A549 (cell line): ENCODE measurements around the gene ARPP21. TPM values are rescaled to one million over a fixed set of nuclear protein-coding genes. Genes with fewer than 3 reads are reported as not detected.

ENCODE experiments used
- ATAC-seq, 2 experiments: fragments of 200-7000 bp in 1 of 2; fragments of >200 bp in 1 of 2; cut with Nextera tagmentation in 1 of 2; cut with Tn5 transposase in 1 of 2; 3 replicates each; pipeline versions ENCODE4 v1.8.0 to v1.9.1; 2018 to 2020; ENCODE audit warnings: mild to moderate bottlenecking in 1 of 2, moderate library complexity in 1 of 2
- CTCF ChIA-PET: fragments of 300-600 bp; sonication (Branson Sonifier 250); formaldehyde crosslinking; extraction: SDS; loops from one replicate; lab custom pipeline; 2021; ENCODE audit warnings: antibody characterized with exemption, inconsistent platforms; lab: Yijun Ruan, JAX
- POLR2A ChIA-PET: fragments of 350-600 bp; formaldehyde crosslinking; extraction: SDS; loops from one replicate; lab custom pipeline; 2021; ENCODE audit warnings: antibody characterized with exemption, inconsistent platforms; lab: Yijun Ruan, JAX
- DNase-seq, 2 experiments: peaks; one replicate each; pipeline versions ENCODE4 v3.0.0 to v3.0.0-alpha.2; 2011 to 2016; ENCODE audit warnings: low read depth in 1 of 2, low spot score in 1 of 2
- FAIRE-seq: peaks from 2 replicates; lab custom pipeline; 2011; peaks lifted over from hg19 to GRCh38; lab: Jason Lieb, UNC
- H3K27ac ChIP-seq, 2 experiments: fragments of >200 bp; sonication (Bioruptor Twin); formaldehyde crosslinking; 3 replicates each; pipeline ENCODE4 v1.5.1; 2016 to 2017
- H3K4me1 ChIP-seq: fragments of >200 bp; sonication (Bioruptor Twin); formaldehyde crosslinking; 3 replicates; pipeline ENCODE4 v1.6.1; 2016
- H3K4me2 ChIP-seq: fragments of >200 bp; sonication (Bioruptor Twin); formaldehyde crosslinking; 3 replicates; pipeline ENCODE4 v1.6.1; 2016
- H3K4me3 ChIP-seq: fragments of >200 bp; sonication (Bioruptor Twin); formaldehyde crosslinking; 3 replicates; pipeline ENCODE4 v1.5.1; 2016
- H3K9me3 ChIP-seq: fragments of >200 bp; sonication (Bioruptor Twin); formaldehyde crosslinking; 3 replicates; pipeline ENCODE4 v1.6.1; 2016
- CHD2 ChIP-seq: fragments of 150-350 bp; IDR thresholded peaks from 2 replicates; pipeline ENCODE4 v1.6.1; 2014; ENCODE audit warnings: low read length; ENCODE audit not compliant: partially characterized antibody
- EP300 ChIP-seq, 2 experiments: fragments of >200 bp; sonication (Bioruptor Twin); formaldehyde crosslinking; IDR thresholded peaks; 2 replicates in 1 of 2; 3 replicates in 1 of 2; pipeline ENCODE4 v1.6.1; 2016 to 2017
- ESRRA ChIP-seq: fragments of 150-350 bp; IDR thresholded peaks from 2 replicates; pipeline ENCODE4 v1.6.1; 2014; ENCODE audit warnings: mild to moderate bottlenecking, low read length, borderline replicate concordance
- FOXS1 ChIP-seq: fragments of 250-450 bp; sonication (Bioruptor Pico); IDR thresholded peaks from 2 replicates; pipeline ENCODE4 v1.5.0; 2020; ENCODE audit warnings: mild to moderate bottlenecking, moderate library complexity
- GATA3 ChIP-seq: IDR thresholded peaks from 2 replicates; pipeline ENCODE4 v1.6.1; 2012; ENCODE audit warnings: borderline replicate concordance
- HDAC2 ChIP-seq: fragments of 200-600 bp; sonication (generic); IDR thresholded peaks from 2 replicates; pipeline ENCODE4 v1.6.1; 2016
- HOXB5 ChIP-seq: fragments of 250-450 bp; sonication (Bioruptor Pico); IDR thresholded peaks from 2 replicates; pipeline ENCODE4 v1.5.0; 2020; ENCODE audit warnings: mild to moderate bottlenecking, moderate library complexity
- JUNB ChIP-seq: fragments of >200 bp; sonication (Bioruptor Twin); formaldehyde crosslinking; IDR thresholded peaks from 2 replicates; pipeline ENCODE4 v1.6.1; 2016
- NFE2L2 ChIP-seq: fragments of 150-350 bp; conservative IDR thresholded peaks from 2 replicates; pipeline ENCODE4 v1.6.1; 2014; ENCODE audit warnings: low read length
- RCOR1 ChIP-seq: fragments of 150-350 bp; IDR thresholded peaks from 2 replicates; pipeline ENCODE4 v1.6.1; 2014; ENCODE audit warnings: antibody characterized with exemption, low read length, low read depth
- RNF2 ChIP-seq: fragments of 200-600 bp; sonication (generic); IDR thresholded peaks from 2 replicates; pipeline ENCODE4 v1.6.1; 2016; ENCODE audit warnings: low read depth, mild to moderate bottlenecking, antibody characterized with exemption, moderate library complexity, borderline replicate concordance
- SMC3 ChIP-seq: fragments of >200 bp; sonication (Bioruptor Twin); formaldehyde crosslinking; IDR thresholded peaks from 3 replicates; pipeline ENCODE4 v1.6.1; 2018; ENCODE audit warnings: inconsistent platforms
- TP53 ChIP-seq: fragments of 250-450 bp; sonication (Bioruptor Pico); IDR thresholded peaks from 2 replicates; pipeline ENCODE4 v1.5.0; 2021; ENCODE audit warnings: mild to moderate bottlenecking, moderate library complexity
- ZFP36 ChIP-seq: fragments of 450-650 bp; IDR thresholded peaks from 2 replicates; pipeline ENCODE4 v1.6.1; 2014; ENCODE audit warnings: borderline replicate concordance; ENCODE audit not compliant: partially characterized antibody
- ZNF302 ChIP-seq: fragments of 250-450 bp; sonication (Bioruptor Pico); IDR thresholded peaks from 2 replicates; pipeline ENCODE4 v1.9.0; 2021; ENCODE audit warnings: inconsistent platforms, mild to moderate bottlenecking, moderate library complexity
- ZSCAN20 ChIP-seq: fragments of 250-450 bp; sonication (Bioruptor Pico); IDR thresholded peaks from 2 replicates; pipeline ENCODE4 v1.8.0; 2022; ENCODE audit warnings: mild to moderate bottlenecking, moderate library complexity
- WGBS: methylation state at CpG from one replicate; pipeline ENCODE4 v1.1.6; 2017; ENCODE audit errors: missing lambda C conversion rate; 5-methylcytosine and 5-hydroxymethylcytosine counted together
- polyA plus RNA-seq, 4 experiments: library from polyadenylated mRNA; depleted of rRNA in 3 of 4; stranded (reverse); fragments of >200 nt; fragmentation: RNase III in 1 of 4; extraction: RNeasy Plus Mini Kit Qiagen cat#74134 plus additional on column Dnase treatment in 1 of 4; gene quantifications; 2 replicates in 3 of 4; 3 replicates in 1 of 4; pipeline ENCODE4 v1.2.3, GENCODE V29; 2011 to 2017
- TF ChIP-seq, protein P1 (sequence below): fragments of >200 bp; sonication (Bioruptor Twin); formaldehyde crosslinking; IDR thresholded peaks from 3 replicates; pipeline ENCODE4 v1.6.1; 2016
- TF ChIP-seq, protein P2 (sequence below): fragments of 250-450 bp; sonication (Bioruptor Pico); IDR thresholded peaks from 2 replicates; pipeline ENCODE4 v1.5.0; 2020; ENCODE audit warnings: low read depth, mild to moderate bottlenecking, moderate library complexity
- TF ChIP-seq, protein P3 (sequence below): fragments of 450-650 bp; IDR thresholded peaks from 2 replicates; pipeline ENCODE4 v1.6.1; 2014; ENCODE audit warnings: antibody characterized with exemption
- TF ChIP-seq, protein P4 (sequence below): fragments of 150-350 bp; IDR thresholded peaks from 2 replicates; pipeline ENCODE4 v1.6.1; 2014; ENCODE audit warnings: low read depth, mild to moderate bottlenecking, low read length
- TF ChIP-seq, protein P5 (sequence below): fragments of 200-600 bp; sonication (generic); IDR thresholded peaks from 2 replicates; pipeline ENCODE4 v1.6.1; 2016; ENCODE audit warnings: antibody characterized with exemption, mild to moderate bottlenecking, moderate library complexity

The ARPP21 gene
- polyA plus RNA-seq, 2 of the 4 experiments (the other 2 are of a cell fraction), result 0.03 TPM; not detected in 1

DNA sequence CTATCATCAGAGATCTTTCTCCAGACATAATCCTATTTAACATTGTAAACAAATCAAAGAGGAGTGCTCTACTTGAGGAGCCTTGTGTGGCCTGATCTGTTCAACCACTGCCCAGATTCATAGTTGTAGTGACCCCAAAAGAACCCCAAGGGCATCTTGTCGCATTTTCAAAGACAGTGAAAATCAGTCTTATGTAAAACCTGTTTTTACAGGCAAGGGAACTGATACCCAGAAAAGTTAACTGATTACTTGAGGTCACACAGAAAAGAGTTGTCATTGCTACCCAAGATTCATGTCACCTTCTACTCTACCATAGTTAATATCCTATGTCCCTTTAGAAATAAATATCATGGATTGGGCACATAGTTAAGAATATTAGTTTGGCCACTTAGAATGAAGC, 40.5 kb upstream of the ARPP21 start:
- Histone ChIP-seq H3K4me3 (no peak overlapping the region), H3K4me2 (no peak overlapping the region), H3K27ac (no peak overlapping the region), H3K4me1 (no peaks in the 10 kb centered on the region), H3K9me3 (no peaks in the 10 kb centered on the region)
- ChIA-PET POLR2A (no interaction called here), CTCF (no interaction called here)
- DNase-seq (no peak), ATAC-seq (no peak), FAIRE-seq (no peak)
- 42% methylated on average over 1 of the region's 1 CpG for WGBS
- TF ChIP-seq SMC3 (no peak), CHD2 (no peak), FOXS1 (CRISPR knock-in tag) (no peak), NFE2L2 (no peak), ESRRA (no peak), ZSCAN20 (no peak), HDAC2 (no peak), EP300 (IDR thresholded peaks at IDR 0.05) (no peak)

DNA sequence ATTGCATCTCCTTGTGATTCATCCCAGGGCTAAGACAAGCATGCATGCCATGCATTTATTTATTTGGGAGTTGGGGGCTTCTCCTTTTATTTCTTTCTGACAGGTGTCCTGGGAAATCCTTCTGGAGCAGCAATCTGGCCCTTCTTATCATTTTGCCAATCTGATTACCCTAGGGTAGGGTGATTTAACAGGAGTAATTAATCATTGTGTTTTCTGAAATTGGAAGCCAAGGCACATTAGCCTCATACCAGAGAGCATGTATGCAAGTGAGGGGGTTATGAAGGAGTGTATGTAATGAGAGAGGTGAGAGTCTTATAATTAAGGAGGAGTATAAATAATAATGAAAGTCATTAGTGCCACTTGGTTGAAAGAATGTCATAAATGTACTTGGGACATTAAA, 37.4 kb upstream of the ARPP21 start:
- Histone ChIP-seq H3K9me3 (peaks cover 3% of the 10 kb centered on the region; the same call in 1 of the 3 replicates), H3K27ac (no peak overlapping the region), H3K4me2 (no peak overlapping the region), H3K4me1 (no peaks in the 10 kb centered on the region), H3K4me3 (no peak overlapping the region)
- ATAC-seq (no peak), FAIRE-seq (no peak), DNase-seq (no peak)
- TF ChIP-seq, protein P1, sequence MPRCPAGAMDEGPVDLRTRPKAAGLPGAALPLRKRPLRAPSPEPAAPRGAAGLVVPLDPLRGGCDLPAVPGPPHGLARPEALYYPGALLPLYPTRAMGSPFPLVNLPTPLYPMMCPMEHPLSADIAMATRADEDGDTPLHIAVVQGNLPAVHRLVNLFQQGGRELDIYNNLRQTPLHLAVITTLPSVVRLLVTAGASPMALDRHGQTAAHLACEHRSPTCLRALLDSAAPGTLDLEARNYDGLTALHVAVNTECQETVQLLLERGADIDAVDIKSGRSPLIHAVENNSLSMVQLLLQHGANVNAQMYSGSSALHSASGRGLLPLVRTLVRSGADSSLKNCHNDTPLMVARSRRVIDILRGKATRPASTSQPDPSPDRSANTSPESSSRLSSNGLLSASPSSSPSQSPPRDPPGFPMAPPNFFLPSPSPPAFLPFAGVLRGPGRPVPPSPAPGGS, result no peak
- TF ChIP-seq, protein P2, sequence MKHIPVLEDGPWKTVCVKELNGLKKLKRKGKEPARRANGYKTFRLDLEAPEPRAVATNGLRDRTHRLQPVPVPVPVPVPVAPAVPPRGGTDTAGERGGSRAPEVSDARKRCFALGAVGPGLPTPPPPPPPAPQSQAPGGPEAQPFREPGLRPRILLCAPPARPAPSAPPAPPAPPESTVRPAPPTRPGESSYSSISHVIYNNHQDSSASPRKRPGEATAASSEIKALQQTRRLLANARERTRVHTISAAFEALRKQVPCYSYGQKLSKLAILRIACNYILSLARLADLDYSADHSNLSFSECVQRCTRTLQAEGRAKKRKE (CRISPR knock-in tag), result no peak
- TF ChIP-seq TP53 (CRISPR knock-in tag) (no peak), RCOR1 (no peak), ZSCAN20 (no peak), HOXB5 (no peak), ZFP36 (no peak), ZNF302 (CRISPR knock-in tag) (no peak), HDAC2 (no peak), GATA3 (no peak), RNF2 (no peak), JUNB (no peak), SMC3 (no peak)
- TF ChIP-seq, protein P3, sequence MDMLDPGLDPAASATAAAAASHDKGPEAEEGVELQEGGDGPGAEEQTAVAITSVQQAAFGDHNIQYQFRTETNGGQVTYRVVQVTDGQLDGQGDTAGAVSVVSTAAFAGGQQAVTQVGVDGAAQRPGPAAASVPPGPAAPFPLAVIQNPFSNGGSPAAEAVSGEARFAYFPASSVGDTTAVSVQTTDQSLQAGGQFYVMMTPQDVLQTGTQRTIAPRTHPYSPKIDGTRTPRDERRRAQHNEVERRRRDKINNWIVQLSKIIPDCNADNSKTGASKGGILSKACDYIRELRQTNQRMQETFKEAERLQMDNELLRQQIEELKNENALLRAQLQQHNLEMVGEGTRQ, result no peak
- TF ChIP-seq, protein P4, sequence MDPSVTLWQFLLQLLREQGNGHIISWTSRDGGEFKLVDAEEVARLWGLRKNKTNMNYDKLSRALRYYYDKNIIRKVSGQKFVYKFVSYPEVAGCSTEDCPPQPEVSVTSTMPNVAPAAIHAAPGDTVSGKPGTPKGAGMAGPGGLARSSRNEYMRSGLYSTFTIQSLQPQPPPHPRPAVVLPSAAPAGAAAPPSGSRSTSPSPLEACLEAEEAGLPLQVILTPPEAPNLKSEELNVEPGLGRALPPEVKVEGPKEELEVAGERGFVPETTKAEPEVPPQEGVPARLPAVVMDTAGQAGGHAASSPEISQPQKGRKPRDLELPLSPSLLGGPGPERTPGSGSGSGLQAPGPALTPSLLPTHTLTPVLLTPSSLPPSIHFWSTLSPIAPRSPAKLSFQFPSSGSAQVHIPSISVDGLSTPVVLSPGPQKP, result no peak
- TF ChIP-seq, protein P5, sequence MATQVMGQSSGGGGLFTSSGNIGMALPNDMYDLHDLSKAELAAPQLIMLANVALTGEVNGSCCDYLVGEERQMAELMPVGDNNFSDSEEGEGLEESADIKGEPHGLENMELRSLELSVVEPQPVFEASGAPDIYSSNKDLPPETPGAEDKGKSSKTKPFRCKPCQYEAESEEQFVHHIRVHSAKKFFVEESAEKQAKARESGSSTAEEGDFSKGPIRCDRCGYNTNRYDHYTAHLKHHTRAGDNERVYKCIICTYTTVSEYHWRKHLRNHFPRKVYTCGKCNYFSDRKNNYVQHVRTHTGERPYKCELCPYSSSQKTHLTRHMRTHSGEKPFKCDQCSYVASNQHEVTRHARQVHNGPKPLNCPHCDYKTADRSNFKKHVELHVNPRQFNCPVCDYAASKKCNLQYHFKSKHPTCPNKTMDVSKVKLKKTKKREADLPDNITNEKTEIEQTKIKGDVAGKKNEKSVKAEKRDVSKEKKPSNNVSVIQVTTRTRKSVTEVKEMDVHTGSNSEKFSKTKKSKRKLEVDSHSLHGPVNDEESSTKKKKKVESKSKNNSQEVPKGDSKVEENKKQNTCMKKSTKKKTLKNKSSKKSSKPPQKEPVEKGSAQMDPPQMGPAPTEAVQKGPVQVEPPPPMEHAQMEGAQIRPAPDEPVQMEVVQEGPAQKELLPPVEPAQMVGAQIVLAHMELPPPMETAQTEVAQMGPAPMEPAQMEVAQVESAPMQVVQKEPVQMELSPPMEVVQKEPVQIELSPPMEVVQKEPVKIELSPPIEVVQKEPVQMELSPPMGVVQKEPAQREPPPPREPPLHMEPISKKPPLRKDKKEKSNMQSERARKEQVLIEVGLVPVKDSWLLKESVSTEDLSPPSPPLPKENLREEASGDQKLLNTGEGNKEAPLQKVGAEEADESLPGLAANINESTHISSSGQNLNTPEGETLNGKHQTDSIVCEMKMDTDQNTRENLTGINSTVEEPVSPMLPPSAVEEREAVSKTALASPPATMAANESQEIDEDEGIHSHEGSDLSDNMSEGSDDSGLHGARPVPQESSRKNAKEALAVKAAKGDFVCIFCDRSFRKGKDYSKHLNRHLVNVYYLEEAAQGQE, result no peak
- ChIA-PET POLR2A (no interaction called here), CTCF (no interaction called here)
